GM21360 (cell line): ENCODE data around the gene KL.

Experiments used
- ATAC-seq: cut with Tn5 transposase; IDR thresholded peaks from one replicate; pipeline ENCODE4 v1.9.1; 2021; ENCODE audit warnings: mild to moderate bottlenecking, moderate library complexity; ENCODE audit not compliant: unreplicated experiment

The KL gene

GRCh38 chr13:33016414-33017322 lies at the start of gene KL:
Gene KL (plus strand): TSS chr13:33016423. CDS start chr13:33016441, 18 bp downstream.
- ATAC-seq, result peak; percentile 20

DNA sequence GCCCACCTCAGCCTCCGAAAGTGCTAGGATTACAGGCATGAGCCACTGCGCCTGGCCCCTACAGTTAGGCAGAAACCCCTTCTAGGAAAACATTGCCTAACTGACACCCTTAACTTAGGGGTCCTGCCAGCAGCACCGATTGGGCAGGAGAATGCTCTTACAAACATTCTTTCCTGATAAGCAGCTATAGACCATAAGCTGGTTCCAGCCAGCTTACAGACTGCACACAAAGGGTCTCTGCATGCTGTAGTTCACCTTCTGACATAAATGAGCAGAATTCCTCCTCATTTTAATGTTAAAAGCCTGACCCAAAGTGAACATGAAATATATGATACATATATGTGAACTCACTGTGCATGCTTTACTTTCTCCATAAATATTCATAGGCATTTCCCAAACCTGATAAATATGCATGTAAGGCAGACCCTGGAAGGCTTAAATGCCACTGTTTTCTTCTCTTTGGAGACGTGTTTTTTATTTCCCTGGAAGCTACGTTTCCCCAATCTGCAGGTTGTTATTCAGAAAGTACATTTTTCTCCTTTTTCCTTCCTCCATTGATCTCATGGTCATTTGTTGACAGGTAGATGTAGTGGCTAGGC lies 48.5 kb upstream of the KL start:
- no peak for ATAC-seq

DNA sequence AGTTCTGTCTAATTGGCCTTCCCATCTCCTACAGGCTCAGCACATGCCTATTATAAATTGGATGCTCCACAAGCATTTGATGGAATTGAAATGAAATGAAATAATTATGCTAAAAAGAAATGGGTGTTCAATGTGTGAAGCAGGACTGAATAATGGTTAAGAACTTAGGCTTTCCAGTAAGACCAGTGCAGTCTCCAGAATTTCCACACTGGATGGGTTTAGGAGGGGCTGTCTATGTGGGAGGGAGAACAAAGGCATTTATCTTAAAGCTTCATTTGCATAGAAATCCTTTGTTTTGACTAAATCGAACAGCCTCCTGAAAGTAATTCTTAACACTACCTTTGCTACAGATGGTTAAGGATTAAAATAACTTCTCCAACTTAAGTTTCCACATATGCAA lies 47.9 kb upstream of the KL start:
- no peak for ATAC-seq

DNA sequence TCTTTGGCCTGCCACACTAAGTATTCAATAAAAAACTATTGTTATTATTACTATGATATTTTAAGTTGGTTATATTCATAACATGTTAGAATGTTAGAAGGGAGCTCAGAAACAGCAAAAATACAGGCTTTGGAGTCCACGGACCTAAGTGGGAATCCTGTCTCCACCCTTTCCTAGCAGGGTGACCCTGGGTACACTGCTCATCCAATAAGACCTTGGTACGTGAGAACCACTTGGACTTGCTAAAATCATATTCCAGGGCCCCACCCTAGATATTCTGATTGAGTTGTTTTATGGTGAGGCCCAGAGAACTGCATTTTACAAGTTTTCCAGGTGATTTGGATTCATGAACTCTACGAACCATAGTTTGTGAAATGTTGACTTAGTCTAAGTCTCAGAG lies 47.4 kb upstream of the KL start:
- no peak for ATAC-seq

GRCh38 chr13:32969516-32969941 lies 46.7 kb upstream of the KL start:
- no peak for ATAC-seq

- ATAC-seq, result no peak
Observed at GRCh38 chr13:32976056-32976805, 40.0 kb upstream of the KL start.

GRCh38 chr13:32976912-32977311 lies 39.3 kb upstream of the KL start:
- no peak for ATAC-seq

GRCh38 chr13:32977321-32977720 lies 38.9 kb upstream of the KL start:
- ATAC-seq, result no peak

DNA sequence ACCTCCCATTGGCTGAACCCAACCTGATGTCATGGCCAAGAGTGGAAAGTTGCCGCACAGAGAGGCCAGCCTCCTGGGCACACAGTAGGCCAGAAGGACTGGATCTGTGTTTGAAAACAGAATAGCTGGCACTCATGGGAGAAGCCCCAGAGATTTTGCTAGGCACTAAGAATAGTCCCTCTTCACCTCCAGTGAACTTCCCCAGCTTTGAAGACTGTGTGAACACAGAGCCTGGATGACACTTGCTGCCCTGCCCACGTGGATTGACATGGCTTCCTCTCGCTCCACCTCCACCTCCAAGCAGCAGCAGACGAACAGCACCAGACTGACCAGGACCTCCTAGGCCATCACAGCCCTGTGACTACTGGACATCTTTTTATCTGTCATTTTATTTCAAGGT lies 37.9 kb upstream of the KL start:
- ATAC-seq, result no peak

GRCh38 chr13:32983058-32983457 lies 33.2 kb upstream of the KL start:
- ATAC-seq, result no peak

GRCh38 chr13:32984857-32985626 lies 31.2 kb upstream of the KL start:
- ATAC-seq, result no peak

DNA sequence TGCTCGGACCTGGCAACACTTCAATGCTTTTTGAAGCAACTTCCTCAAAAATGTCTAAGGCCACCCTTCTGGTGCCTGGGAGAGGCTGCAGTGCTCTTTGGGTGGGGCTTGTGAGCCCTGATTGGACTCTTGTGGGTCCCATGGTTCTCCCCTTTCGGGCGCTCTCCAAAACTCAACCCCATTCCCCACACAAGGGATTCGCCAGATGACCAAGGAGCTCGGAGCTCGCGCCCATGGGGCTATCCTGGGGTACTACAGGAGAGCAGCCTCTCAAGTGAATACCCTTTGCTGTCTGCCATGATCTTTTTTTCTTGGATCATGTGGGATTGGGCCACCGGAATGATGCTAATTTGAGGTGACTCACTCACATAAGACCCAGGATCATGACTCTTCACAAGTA lies 29.7 kb upstream of the KL start:
- ATAC-seq, result no peak

DNA sequence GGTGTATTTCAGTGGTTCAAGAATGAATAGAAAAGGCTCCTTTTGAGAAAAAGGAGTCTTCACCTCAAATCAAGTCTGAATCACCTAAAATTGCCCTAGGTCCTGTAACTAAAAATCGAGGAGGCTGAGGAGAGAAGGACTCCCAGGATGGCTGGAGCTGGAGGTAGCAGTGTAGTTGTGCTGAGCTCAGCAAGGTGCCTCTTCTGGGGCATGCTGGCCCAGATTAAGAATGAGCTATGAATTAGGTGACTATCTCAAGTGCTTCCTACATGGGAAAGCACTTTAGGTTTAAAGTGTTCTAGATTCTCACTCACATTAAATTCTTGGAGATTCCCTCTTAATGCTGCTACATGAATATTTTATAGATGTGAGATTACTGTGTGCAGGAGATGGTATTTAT lies 28.8 kb upstream of the KL start:
- no peak for ATAC-seq

DNA sequence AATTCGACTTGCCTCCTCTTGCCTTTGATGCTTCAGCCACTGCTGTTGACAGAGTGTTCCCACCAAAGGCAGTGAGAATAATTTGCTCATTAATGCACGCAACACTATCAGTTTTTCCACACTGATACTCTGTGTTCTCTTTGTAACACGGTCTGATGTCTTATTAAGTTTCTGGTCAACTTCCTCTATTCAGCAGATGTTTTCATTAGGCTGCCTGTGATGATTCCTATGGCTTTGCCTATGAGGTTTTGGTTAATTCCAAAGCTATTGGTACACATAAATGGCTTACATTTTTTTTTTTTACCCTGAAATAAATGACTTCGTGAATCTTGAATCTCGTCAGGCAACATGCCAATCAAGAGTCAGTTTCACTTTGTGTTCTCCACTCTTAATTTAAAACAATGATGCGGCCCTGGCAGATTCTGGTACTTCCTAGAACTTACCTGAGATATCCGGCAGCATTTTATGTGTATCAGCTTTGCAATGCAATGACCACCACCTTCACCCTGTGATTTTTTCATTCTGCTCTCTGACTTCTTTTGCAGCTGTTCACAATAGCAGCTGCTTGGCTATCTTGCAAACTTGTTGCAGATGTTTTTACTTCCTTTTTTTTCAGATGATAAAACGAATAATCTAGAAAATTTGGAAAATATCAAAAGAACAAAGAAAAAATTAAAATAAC lies 27.5 kb upstream of the KL start:
- no peak for ATAC-seq

DNA sequence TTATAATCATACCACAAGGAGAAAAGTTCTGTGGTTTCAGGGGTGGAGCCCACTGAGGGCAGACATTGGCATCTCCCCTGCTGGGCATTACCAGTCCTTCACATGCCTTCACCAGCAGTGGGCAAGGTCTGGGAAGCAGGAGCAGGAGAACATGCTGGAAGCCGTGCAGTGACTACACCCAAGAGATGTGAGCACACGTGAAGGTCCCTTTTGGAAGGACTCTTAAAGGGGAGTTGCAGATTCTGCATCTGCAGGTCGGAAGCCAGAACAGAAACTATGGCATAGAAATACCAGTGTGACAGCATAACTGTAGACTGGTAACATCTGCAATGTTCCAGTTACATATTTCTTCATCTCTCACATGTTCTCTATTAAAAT lies 26.9 kb upstream of the KL start:
- no peak for ATAC-seq

GRCh38 chr13:32989942-32990341 lies 26.3 kb upstream of the KL start:
- ATAC-seq, result no peak

GRCh38 chr13:32993145-32993544 lies 23.1 kb upstream of the KL start:
- no peak for ATAC-seq

GRCh38 chr13:32997399-32997798 lies 18.8 kb upstream of the KL start:
- no peak for ATAC-seq

GRCh38 chr13:32998966-32999365 lies 17.3 kb upstream of the KL start:
- ATAC-seq, result no peak

DNA sequence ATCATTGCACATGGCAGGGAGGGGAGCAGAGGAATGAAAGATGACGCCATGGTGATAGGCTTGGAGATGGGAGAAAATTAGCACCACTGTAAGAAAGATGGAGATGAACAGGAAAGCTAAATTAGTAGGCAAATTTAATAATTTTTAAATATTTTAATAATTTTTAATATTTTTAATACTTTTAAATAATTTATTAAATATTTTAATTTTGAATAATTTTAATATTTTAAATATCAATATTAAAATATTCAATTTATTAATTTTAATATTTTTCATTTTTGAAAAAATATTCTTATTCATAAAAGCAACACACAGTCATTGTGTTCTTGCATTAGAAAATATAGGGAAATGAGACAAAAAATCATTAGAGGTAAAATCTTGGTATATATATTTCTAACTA lies 15.9 kb upstream of the KL start:
- no peak for ATAC-seq
